Thyroid gland (tissue), 4 donors: ENCODE measurements around the gene ZDHHC5.
"Not testable (repeated sequence)": the region's sequence is repeated elsewhere in the genome, so short reads cannot be mapped to it uniquely, and the experiment has no call there.

ENCODE experiments used
- POLR2A ChIP-seq, 2 donors: fragments of 450-650 bp; IDR thresholded peaks; one replicate each; pipeline ENCODE4 v1.6.1; 2017; ENCODE audit warnings: antibody characterized with exemption in 2 of 2, mild to moderate bottlenecking in 2 of 2, moderate library complexity in 1 of 2
- TF ChIP-seq, protein P1 (sequence below), 6 experiments: fragments of 200-600 bp in 3 of 6; fragments of 450-650 bp in 3 of 6; sonication (generic) in 3 of 6; IDR thresholded peaks; one replicate each; pipeline ENCODE4 v1.5.1; 2016 to 2019; ENCODE audit warnings: antibody characterized with exemption in 6 of 6, mild to moderate bottlenecking in 2 of 6, inconsistent platforms in 1 of 6, moderate library complexity in 1 of 6

- TF ChIP-seq POLR2A (IDR thresholded peaks at IDR 0.05) = not testable (repeated sequence)
- TF ChIP-seq, protein P1, sequence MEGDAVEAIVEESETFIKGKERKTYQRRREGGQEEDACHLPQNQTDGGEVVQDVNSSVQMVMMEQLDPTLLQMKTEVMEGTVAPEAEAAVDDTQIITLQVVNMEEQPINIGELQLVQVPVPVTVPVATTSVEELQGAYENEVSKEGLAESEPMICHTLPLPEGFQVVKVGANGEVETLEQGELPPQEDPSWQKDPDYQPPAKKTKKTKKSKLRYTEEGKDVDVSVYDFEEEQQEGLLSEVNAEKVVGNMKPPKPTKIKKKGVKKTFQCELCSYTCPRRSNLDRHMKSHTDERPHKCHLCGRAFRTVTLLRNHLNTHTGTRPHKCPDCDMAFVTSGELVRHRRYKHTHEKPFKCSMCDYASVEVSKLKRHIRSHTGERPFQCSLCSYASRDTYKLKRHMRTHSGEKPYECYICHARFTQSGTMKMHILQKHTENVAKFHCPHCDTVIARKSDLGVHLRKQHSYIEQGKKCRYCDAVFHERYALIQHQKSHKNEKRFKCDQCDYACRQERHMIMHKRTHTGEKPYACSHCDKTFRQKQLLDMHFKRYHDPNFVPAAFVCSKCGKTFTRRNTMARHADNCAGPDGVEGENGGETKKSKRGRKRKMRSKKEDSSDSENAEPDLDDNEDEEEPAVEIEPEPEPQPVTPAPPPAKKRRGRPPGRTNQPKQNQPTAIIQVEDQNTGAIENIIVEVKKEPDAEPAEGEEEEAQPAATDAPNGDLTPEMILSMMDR (IDR thresholded peaks at IDR 0.05) = not testable (repeated sequence)
Measured at GRCh38 chr11:57652230-57652629, 15.7 kb upstream of the ZDHHC5 start.
